HEK293T (cell line): ENCODE data around the gene GSTM1.

Experiments used
- BHLHE40 ChIP-seq: fragments of 450-650 bp; IDR thresholded peaks from 2 replicates; pipeline ENCODE4 v1.6.1; 2016; ENCODE audit warnings: mild to moderate bottlenecking, moderate library complexity, borderline replicate concordance
- HDGF ChIP-seq: fragments of 450-650 bp; IDR thresholded peaks from 2 replicates; pipeline ENCODE4 v1.6.1; 2017; ENCODE audit warnings: antibody characterized with exemption, borderline replicate concordance

DNA sequence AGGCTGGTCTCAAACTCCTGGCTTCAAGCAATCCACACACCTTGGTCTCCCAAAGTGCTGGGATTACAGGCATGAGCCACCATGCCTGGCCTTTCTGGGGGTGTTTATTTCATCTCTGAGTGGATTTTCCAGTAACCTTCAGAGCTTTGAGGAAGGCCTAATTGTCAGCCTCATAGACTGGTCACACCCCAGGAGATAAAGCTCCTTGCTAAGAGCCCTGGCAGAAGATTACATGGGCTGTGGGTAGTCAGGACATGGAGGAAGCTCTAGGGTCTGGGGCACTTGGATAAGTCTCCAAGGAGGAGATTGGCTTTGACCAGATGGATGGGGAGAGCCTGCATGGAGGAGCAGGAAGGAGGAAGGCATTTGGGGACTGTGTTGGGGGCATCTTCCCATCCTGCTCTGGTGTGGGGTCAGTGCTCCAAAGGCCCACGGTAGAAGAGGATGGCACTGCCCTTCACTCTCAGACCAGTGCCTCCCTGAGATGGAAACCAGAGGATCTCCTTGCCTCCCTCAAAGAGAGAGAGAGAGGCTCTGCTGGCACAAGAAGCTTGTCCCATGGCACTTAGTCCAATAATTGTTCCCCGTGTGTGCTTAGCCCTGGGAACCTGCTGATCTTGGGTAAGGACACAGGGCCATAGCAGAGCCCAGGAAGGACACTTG lies 46.4 kb upstream of the GSTM1 start:
- TF ChIP-seq BHLHE40 (no peak), HDGF (no peak)
